Hematopoietic multipotent progenitor cell treated with erythropoietin and hydrocortisone succinate and interleukin-3 and kit ligand, for 4 days (in vitro differentiated cells): ENCODE data around the gene TUBD1.
A peak's percentile ranks its signal among the peaks of the same experiment; 100 is the strongest.
"Not testable (repeated sequence)": the region's sequence is repeated elsewhere in the genome, so short reads cannot be mapped to it uniquely, and the experiment has no call there.

Experiments used
- DNase-seq: peaks from one replicate; pipeline ENCODE4 v3.0.0-alpha.2; 2015

TUBD1 gene, protein sequence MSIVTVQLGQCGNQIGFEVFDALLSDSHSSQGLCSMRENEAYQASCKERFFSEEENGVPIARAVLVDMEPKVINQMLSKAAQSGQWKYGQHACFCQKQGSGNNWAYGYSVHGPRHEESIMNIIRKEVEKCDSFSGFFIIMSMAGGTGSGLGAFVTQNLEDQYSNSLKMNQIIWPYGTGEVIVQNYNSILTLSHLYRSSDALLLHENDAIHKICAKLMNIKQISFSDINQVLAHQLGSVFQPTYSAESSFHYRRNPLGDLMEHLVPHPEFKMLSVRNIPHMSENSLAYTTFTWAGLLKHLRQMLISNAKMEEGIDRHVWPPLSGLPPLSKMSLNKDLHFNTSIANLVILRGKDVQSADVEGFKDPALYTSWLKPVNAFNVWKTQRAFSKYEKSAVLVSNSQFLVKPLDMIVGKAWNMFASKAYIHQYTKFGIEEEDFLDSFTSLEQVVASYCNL

GRCh38 chr17:59892924-59893675, at the start of gene TUBD1, which contains the start of gene RPS6KB1:
TUBD1 (minus strand) TSS chr17:59892943; CDS start chr17:59891002, 1,941 bp downstream.
RPS6KB1 (plus strand) TSS chr17:59893121; CDS start chr17:59893185, 64 bp downstream.
- DNase-seq: peak; percentile 99

DNA sequence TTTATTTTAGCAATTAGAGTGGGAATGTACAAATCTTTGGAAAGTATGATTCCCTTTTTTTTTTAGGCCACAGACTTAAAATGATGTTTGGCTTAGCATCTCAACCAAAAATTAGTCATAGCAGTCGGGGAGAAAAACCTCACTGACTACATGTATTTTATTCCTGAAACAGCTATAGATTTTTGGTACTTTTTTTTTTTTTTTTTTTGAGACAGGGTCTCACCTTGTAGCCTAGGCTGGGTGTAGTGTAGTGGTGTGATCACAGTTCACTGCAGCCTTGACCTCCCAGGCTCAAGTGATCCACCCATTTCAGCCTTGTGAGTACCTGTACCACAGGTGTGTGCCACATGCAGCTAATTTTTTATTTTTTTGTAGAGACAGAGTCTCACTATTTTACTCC, 48.4 kb upstream of the TUBD1 start:
- DNase-seq: no peak

- DNase-seq: not testable (repeated sequence)
Observed at GRCh38 chr17:59940697-59941096, 48.0 kb upstream of the TUBD1 start.

GRCh38 chr17:59933317-59933716, 40.6 kb upstream of the TUBD1 start:
- DNase-seq: not testable (repeated sequence)

DNA sequence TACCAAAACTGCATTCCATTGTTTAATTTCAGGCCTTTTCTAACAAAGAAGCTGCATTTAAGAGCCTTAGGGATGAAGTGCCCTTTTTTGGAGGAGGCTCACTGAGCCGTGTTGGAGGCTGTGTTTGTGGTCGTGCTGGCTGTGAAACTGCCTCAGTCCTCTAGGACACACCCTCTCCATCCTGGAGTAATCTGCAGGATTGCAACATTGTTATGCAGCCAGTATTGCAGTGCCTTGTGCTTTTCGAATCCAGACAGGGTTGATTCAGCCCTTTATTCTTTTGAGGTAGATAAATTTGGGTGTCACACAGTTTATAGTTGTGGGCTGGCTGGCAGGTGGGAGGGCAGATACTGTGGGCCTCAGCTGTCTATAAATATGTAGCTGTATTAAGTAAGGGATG, 38.0 kb upstream of the TUBD1 start:
- not testable (repeated sequence) for DNase-seq

DNA sequence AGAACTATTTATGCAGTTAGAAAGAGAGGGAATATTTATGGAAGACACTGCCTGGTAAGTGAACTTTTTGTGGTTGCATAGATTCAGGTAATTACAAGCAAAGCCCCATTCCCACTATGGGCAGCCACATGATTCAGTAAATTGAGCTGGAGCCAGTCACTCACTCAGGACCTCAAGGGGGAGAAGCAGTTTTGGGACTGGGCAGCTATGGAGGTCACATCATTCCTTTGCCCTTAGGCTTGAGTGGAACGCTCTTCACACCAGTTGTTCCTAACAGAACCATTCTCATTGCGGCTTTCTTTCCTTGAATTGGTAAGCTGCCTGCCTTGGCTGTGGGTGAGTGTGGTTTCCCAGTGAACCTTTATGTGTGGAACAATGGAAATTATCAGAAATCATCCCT, 37.4 kb upstream of the TUBD1 start:
- DNase-seq: not testable (repeated sequence)

DNA sequence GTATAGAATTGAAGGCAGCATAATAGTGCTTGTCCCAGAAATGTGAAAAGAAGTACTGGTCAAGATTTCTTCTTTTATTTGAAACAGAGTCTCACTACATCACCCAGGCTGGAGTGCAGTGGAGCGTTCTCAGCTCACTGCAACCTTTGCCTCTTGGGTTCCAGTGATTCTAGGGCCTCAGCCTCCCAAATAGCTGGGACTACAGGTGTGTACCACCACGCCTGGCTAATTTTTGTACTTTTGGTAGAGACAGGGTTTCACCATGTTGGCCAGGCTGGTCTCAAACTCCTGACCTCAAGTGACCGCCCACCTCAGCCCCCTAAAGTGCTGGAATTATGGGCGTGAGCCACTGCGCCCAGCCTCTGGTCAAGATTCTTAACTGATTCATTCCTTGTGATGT, 27.9 kb upstream of the TUBD1 start:
- not testable (repeated sequence) for DNase-seq

DNA sequence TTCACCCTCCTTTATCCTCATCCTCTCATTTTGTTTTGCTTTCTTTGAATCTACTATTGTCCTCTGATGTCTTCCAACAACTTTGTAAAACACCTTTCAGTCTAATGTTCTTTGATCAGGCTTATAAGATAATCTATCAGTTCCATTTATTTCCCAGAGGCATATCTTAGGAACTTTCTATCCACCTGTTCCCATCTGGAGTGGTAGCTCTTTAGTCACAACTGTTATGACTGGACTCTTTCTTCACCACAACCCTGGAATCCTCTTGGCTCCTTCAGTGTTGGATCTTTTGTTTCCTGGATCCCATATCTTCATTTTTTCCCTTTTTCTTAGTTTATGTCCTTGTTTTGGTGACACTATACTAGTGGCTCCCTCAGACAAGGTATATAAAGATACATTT, 23.7 kb upstream of the TUBD1 start:
- DNase-seq: no peak

DNA sequence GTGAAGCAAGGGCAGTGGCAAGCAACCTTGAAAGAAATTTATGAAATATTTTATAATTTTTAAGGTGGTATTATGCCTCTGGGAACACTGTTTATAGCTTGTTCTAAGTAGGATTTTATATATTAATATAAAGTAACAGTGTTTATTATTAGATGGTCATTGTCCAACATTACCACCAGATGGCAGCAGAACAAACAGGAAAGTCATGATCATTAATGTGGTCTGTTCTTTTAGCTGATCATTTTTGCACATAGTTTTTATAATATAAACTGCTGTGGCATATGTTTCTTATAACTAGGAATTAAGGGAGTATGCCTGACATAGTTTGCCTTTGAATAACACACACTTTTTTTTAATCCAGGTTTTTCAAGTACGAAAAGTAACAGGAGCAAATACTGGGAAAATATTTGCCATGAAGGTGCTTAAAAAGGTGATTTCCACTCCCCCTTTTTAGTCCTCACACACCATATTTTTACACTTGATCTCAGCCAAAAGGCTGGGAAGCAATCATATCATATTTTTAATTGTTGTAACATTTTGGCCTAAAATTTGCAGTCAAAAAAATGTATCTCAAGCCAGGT, 21.6 kb upstream of the TUBD1 start:
- DNase-seq: peak; percentile 83

DNA sequence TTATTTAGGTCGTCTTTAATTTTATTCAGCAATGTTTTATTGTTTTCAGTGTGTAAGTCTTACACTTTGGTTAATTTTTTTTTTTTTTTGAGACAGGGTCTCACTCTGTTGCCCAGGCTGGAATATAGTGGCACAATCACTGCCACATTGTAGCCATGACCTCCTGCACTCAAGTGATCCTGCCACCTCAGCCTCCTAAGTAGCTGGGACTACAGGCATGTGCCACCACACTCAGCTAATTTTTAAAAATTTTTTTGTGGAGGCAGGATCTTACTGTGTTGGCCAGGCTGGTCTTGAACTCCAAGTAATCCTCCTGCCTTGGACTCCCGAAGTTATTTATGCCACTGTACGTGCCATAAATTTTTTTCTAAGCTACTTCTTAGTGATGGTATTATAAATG, 14.7 kb upstream of the TUBD1 start:
- DNase-seq: no peak

GRCh38 chr17:59903455-59903854, 10.7 kb upstream of the TUBD1 start:
- no peak for DNase-seq

- DNase-seq: no peak
Observed at GRCh38 chr17:59901604-59902003, 8.9 kb upstream of the TUBD1 start.

DNA sequence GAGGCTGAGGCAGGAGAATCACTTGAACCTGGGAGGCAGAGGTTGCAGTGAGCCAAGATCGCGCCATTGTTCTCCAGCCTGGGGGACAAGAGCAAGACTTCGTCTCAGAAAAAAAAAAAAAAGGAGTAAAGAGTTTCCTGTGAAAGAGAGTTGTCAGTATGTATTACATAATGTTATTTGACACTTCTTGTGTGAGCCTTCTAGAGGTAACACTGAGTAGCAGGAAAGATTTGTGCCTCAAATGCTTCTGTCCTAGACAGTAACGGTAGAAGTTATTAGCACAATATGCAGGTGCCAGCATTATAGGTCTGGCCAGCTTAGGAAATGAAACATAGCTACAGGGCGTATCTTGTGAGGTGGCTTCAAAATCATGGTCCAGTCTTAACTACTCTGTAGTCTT, 6.4 kb upstream of the TUBD1 start:
- peak; percentile 76 for DNase-seq

DNA sequence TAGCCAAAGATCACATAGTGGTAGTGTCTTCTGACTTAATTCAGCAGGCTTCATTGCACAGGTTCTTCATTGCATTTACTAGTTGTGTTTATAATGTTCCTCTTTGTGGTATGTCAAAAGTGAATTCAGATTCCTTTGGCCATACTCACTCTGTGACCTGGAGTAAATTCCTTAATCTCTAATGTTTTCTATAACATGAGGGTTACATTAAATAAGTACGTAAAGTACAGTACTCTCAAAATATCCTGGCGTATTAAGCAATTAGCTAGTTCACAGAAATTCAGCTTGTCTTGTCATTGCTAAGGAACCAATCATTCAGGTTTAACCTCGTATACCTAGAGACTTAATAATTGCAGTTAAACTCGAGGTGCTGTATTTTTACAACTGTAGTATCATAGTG, 4.3 kb upstream of the TUBD1 start:
- no peak for DNase-seq

DNA sequence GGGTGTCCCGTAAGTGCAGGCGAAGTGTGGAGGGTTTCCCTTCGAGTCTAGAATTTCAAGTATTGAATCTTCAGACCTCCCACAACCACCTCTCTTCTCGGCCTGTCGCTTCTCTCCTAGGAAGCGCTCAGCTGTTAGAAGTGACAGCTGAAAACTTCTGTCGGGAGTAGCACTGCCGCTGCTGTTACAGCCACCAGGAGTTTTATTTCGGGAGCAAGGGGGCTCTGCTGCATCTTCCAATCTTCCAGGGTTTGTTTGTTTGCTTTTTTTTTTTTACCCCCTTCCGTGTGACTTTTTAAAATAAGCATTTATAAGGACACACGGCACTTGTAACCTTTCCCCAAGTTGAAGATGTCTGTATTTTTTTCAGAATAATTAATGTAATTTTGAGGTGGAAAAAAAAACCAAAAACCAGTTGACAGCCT, 945 bp upstream of the TUBD1 start:
- peak; percentile 60 for DNase-seq

DNA sequence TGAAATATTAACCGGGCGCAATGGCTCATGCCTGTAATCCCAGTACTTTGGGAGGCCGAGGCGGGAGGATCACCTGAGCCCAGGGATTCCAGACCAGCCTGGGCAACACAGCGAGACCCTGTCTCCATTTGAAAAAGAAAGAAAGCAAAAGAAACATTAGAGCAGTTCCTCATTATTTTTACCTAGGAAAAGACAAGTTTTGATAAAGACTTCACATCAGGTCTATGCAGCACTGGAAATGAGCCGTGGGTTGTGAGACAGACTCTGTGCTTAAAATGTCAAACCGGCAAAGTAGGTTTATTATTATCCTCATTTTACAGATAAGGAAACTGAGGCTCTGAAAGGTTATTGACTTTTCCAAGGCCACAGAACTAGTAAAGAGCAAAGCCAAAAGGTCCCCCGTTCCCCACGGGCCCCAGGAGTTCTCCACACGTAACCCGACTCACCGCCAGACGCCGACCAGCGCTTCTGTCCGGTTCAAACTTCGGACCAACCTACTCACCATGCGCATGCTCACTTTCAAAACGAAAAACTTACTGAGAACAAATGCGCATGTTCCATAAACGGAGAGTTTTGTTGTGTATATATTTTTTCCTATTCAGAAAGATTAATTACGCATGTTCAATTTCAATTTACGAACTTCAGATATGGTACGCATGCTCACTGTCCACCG, 356 bp downstream of the TUBD1 start:
- DNase-seq: no peak

DNA sequence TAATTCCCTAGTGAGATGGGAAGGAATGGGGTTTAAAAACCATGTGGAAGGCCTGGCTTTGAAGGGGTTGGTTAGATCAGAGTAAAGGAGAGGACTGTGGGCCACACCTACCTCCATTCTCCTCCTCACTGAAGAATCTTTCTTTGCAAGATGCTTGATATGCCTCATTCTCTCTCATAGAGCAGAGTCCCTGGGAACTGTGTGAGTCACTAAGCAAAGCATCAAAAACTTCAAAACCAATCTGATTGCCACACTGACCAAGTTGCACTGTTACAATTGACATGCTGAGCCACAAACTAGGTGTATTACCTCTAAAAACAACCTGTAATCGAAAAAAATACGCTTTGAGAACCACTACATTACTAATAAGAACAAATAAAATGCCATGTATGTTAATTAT, 2.0 kb downstream of the TUBD1 start:
- peak; percentile 13 for DNase-seq

GRCh38 chr17:59888145-59888750, 4.5 kb downstream of the TUBD1 start:
- no peak for DNase-seq

- no peak for DNase-seq
Observed at GRCh38 chr17:59884861-59885260, 7.9 kb downstream of the TUBD1 start.

DNA sequence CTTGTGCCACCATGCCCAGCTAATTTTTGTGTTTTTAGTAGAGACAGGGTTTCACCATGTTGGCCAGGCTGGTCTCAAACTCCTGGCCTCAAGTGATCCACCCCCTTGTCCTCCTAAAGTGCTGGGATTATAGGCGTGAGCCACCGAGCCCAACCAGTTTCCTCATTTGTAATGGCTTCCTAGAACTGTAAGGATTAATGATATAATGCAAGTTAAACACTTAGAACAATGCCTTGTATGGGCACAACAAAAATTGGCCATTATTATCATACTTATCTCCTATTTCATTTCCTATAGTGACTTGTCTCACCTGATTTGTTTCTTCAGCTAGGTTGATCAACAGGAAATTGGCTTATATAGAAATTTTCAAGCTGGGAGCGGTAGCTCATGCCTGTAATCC, 14.1 kb downstream of the TUBD1 start:
- no peak for DNase-seq

DNA sequence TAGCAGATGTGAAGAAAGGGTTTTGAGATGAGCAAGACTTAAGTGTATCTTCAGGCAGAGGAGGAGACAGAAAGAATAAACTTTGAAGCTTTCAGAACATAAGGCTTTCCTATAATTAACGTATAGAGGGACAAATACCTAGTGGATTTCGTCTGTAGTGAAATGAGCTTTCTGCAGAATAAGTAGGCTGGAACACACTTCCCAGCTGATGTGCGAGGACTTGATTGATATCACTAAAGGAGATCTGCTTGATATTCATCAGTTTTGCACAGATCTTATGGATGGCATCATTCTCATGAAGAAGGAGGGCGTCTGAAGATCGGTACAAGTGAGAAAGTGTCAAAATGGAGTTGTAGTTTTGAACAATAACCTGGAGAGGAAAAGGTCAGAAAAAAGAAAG, 14.8 kb downstream of the TUBD1 start:
- no peak for DNase-seq

- peak; percentile 55 for DNase-seq
Observed at GRCh38 chr17:59876107-59876506, 16.6 kb downstream of the TUBD1 start.

DNA sequence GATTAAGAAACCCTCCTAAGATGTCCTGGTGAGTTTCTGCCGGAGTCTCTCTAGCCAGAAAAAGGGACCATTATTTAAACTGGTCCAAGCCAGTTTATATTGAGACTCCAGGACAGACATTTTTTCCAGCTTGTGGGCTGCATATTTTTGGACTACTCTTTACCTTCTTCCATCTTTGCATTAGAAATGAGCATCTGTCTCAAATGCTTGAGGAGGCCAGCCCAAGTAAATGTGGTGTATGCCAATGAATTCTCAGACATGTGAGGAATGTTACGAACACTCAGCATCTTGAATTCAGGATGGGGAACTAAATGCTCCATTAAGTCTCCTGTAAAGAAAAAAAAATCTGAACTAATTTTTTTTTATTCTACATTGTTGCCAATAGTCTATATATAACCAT, 18.4 kb downstream of the TUBD1 start:
- no peak for DNase-seq
